Left cardiac atrium (tissue), 4 donors: ENCODE data around the gene TBRG1. TPM values are rescaled to one million over a fixed set of nuclear protein-coding genes. Genes with fewer than 3 reads are reported as not detected.

ENCODE experiments used
- ATAC-seq, 2 donors: fragments of 200-7000 bp; cut with Tn5 transposase; one replicate each; pipeline ENCODE4 v1.9.1; 2020; ENCODE audit warnings: mild to moderate bottlenecking in 2 of 2, moderate library complexity in 2 of 2
- DNase-seq: peaks from one replicate; pipeline ENCODE4 v3.0.0-alpha.2; 2020
- intact Hi-C, 2 donors: fragments of 100-400 bp; cut with DNase I; formaldehyde crosslinking; loops; one replicate each; pipeline versions ENCODE4 v1.14.1 to v1.15.1; 2022 to 2023
- total RNA-seq, 2 donors: library from RNA; stranded (reverse); fragmentation: NEBNext Ultra II Directional; extraction: Animal tissue kit (Norgen Biotek cat#: 25700); gene quantifications; one replicate each; pipeline ENCODE4 v1.2.1, GENCODE V29; 2021
- donor health status: DM: no; HTN: yes; CAD: no.
- donor health status: DM: no; HTN: yes; CAD: no; lungs with severe emphysema.
- donor health status: DM: yes; HTN: yes; CAD: no.
- donor health status: Dilated cardiomyopathy.

Gene TBRG1
- total RNA-seq, 2 donors from 2014 or later: 22.4 to 23.1 TPM

- no peak for ATAC-seq
- no peak for DNase-seq
- intact Hi-C loops: no loop called here
These were observed 23.5 kb downstream of the TBRG1 start for GRCh38 chr11:124646148-124646547.

- ATAC-seq (no peak), DNase-seq (no peak)
- intact Hi-C loops: no loop called here
These were observed 25.9 kb downstream of the TBRG1 start for GRCh38 chr11:124648610-124649009.

DNA sequence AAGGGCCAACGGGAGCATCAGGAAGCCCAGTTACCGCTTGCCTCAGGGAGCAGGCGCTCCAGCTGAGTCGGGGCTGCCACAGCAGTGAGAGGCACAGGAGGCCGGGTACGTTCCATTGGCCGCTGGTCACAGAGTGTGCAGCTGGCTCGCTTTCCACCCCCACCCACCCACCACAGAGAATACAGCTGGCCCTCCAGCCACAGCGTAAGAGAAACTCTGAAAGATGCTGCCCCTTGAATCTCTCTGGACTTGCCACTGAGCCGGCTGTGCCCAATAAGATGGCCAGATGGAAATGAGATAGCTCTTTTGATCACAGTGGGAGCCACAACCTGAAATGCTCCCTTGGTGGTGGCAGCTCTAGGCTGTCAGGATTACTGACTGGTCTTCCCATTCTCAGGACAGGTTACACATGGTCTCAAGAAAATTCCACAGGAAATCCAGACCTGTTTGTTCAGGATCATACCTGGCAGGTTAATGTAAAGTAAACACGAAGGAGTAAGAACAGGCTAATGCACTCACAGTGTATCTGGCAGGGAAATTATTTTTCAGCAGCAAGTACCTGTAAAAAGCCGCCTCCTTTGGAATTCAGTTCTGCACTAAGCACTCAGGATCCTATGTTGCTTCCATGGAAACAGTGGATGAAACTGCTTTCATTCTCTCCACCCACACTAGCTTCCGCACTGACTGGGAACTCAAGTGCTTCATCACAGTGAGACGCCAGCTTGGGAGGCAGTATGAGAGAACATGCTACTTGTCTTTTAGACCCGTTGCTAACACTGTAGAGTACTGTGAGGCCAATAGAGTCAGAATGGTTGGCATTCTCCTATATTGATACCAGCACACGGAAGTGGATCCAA lies 34.3 kb downstream of the TBRG1 start:
- ATAC-seq (no peak), DNase-seq (no peak)
- intact Hi-C loops: no loop called here

DNA sequence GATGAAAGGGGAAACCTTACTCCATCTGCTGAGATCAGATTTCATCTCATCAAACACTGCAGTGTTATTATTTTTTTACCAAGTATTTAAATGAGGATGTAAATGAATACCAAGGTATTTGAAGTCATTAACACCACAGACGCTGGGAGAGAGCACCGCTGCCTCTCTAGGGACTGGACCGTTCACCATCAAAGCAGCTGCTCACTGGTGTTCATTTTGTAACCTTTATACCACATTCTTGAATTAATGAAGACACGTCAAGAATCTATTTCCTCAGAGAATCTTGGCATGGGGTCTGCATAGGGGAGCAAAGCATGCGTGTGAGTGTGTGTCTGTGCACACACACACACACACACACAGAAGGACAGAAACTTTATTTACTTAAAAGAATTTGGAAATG lies 35.2 kb downstream of the TBRG1 start:
- intact Hi-C loops: no loop called here
- no peak for ATAC-seq
- DNase-seq: no peak

- intact Hi-C loops: no loop called here
- no peak for ATAC-seq
- no peak for DNase-seq
These were observed 35.8 kb downstream of the TBRG1 start for GRCh38 chr11:124658501-124658900.

DNA sequence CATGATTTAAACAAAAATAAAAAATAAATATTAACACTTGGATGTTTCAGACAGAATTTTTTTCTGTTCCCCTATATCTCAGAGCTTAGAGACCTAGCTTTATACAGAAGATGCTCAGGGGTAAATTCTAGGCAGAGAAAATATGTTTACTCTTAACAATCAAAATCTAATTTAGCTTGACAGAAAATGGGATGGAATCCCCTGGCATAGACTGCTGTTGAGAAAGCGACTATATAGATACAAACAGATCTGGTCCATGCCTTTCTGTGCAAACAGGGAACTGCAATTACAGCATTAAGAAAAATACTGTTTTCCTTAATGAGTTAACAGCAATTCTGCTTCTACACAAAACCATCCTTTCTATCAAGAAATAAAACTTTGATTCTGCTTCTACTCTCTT lies 36.3 kb downstream of the TBRG1 start:
- no peak for ATAC-seq
- intact Hi-C loops: no loop called here

DNA sequence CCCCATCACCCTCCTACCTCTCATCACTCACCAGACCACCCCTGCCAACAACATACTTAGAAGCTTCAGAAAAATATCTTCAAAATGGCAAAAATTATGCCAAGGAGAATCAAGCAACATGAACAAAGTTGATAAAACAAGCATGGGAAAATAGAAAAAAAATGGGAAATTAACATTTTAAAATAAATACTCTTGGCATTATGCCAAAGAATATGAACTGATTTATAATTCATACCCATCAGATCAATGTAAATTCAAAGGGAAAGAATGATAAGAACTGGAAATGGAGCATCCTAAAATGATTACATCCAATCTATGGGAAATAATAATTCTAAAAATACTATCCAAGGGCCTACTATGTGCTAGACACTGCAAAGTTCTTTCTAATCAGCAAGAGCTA lies 38.9 kb downstream of the TBRG1 start:
- no peak for ATAC-seq
- intact Hi-C loops: no loop called here
- DNase-seq: no peak

More for the DNA sequence above, 36.3 kb downstream of the TBRG1 start:
- no peak for DNase-seq

- intact Hi-C loops: no loop called here
- no peak for ATAC-seq
These were observed 39.4 kb downstream of the TBRG1 start for GRCh38 chr11:124662106-124662505.

GRCh38 chr11:124663861-124664260 lies 41.2 kb downstream of the TBRG1 start:
- ATAC-seq (no peak), DNase-seq (no peak)
- intact Hi-C loops: no loop called here

More at GRCh38 chr11:124662106-124662505, 39.4 kb downstream of the TBRG1 start:
- no peak for DNase-seq

- DNase-seq (no peak), ATAC-seq (no peak)
- intact Hi-C loops: loop anchor here in 1 of 2 donors (5.0 kb wide), 1 partner anchor 170 kb away; no protein-coding TSS in a partner anchor
These were observed 44.9 kb downstream of the TBRG1 start for GRCh38 chr11:124667601-124668000.

DNA sequence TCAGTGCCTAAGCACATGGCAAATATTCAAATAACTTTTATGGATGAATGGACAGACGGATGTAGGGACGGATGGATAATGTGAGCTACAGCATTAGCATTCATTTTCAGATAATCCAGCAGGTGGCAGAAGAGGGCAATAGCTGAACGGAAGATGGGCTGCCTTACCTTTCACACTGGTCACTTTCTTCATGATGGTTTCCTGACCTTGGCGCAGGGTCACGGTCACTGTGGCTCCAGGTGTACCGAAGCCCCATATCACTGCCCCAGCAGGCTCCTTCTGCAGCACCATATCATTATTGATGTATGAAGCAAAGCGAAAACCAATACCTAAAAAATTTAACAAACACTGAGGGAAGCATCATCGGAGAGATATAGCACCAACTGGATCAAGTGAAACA lies 46.5 kb downstream of the TBRG1 start:
- DNase-seq (peak; percentile 26), ATAC-seq (no peak)
- intact Hi-C loops: loop anchor here (1.0 to 5.0 kb wide), 2 partner anchors 94 to 168 kb away; no protein-coding TSS in a partner anchor

GRCh38 chr11:124670732-124671131 lies 48.1 kb downstream of the TBRG1 start:
- ATAC-seq (no peak), DNase-seq (no peak)
- intact Hi-C loops: loop anchor here in 1 of 2 donors (5.0 kb wide), 1 partner anchor 92 kb away; the partner anchor contains the start of gene ESAM

GRCh38 chr11:124672536-124673215 lies 50.0 kb downstream of the TBRG1 start:
- intact Hi-C loops: loop anchor here (1.0 to 5.0 kb wide), 3 partner anchors 89 to 164 kb away; partner anchors contain the start of gene ESAM (in 1 of the 2)
- ATAC-seq (no peak), DNase-seq (no peak)

DNA sequence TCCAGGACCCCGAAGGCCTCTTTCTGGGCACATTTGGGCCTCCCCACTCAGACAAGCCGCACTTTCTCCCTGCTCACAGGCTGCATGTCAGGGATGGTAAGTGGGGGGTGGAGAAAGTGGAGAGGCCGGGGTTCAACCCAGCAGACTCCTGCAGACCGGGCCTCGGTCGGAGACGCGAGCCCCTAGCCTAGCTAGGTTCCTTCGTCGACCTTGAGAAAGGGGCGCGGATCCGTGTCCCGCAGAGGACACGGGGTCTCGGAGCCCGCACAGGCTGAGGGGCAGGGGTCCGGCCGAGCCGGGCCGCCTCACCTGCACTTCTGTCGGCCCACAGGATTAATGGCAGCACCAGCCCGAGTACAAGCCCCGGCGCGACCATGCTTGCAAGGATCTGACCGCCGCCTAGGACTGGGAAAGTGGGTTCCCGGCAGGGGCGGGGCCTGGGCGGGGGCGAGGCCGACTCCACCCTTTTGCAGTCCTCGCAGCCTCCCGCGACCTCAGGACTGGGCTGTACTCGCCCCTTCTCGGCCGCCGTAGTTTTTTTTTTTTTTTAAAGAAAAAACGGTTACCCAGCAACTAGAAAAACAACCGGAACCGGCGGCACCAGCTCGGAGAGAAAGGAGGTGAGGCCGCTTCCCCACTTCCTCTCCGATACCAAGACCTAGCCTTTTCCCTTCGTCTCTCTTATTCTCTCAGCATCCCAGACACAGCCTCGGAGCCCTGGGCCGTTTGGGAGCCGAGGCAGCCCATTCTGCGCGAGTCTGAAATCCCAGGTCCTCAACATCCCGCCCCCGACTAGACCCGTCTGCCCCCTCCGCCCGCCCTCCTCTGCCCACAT lies 50.9 kb downstream of the TBRG1 start, which contains the start of the genes SIAE and SPA17:
TSS of gene SIAE (minus strand) at position 407 of the 835 bp plus-strand sequence. CDS start at position 376, 31 bp downstream.
TSS of gene SPA17 (plus strand) at position 572 of the 835 bp plus-strand sequence. CDS start 1,361 bp downstream, outside the sequence.
- peak; percentile 95 for DNase-seq
- intact Hi-C loops: loop anchor here (2.0 to 5.0 kb wide), 2 partner anchors 89 to 163 kb away; partner anchors contain the start of gene ESAM (in 1 of the 2)
- ATAC-seq: peak; percentile 99

DNA sequence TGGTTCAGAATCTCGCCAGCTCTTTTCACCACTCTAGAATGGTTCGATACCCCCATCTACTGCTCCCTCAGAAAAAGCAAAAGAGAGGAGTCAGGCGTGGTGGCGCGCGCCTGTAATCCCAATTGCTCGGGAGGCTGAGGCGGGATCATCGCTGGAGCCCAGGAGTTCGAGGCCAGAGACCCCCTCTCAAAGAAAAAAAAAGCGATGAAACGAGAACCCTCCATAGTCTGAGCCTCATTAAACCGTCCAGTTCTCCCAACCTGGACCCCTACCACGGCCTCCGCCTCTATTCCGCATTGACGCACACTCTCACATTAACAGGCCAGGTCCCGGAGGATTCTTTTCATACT lies 51.5 kb downstream of the TBRG1 start:
- no peak for DNase-seq
- intact Hi-C loops: loop anchor here in 1 of 2 donors (5.0 kb wide), 1 partner anchor 88 kb away; the partner anchor contains the start of gene ESAM
- no peak for ATAC-seq

DNA sequence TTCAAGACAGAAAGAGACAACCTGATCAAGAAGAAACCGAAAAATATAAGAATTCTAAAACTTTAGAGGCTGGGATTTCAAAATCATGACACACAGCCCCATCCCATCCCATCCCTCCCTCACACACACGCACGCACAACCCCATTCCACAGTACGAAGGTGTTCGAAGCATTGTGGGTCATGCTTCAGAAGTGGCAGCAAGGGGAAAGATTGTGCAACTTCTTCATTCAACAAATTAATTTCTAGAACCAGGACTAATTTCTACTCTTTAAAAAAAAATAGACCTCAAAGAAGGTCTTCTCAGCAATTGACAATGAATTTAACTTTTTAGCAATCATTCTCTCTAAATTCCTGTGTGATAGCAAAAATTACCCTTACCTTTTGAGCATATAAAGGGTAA lies 51.9 kb downstream of the TBRG1 start:
- DNase-seq: no peak
- intact Hi-C loops: loop anchor here in 1 of 2 donors (5.0 kb wide), 1 partner anchor 88 kb away; the partner anchor contains the start of gene ESAM
- ATAC-seq: no peak

DNA sequence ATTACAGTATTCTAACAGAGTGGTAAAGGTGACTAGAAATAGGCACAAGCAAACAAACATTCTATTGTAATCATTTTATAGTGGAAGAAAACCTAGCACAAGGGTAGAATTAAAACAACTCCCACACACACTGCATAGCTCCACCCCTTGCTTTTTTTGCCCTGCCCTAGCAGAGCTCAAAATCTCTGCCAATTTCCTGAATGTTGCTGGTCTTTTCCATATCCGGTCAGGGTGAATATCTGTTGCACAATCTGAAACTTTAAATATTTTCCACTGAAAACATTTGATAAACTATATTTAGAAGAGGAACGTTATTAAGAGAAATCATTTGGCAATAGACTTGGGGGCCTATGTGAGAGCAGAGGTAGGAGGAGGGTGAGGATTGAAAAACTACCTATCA lies 53.7 kb downstream of the TBRG1 start:
- DNase-seq (peak; percentile 49), ATAC-seq (peak; percentile 31 to 42)
- intact Hi-C loops: no loop called here

GRCh38 chr11:124678416-124678815 lies 55.8 kb downstream of the TBRG1 start:
- no peak for ATAC-seq
- no peak for DNase-seq
- intact Hi-C loops: no loop called here

GRCh38 chr11:124681421-124681820 lies 58.8 kb downstream of the TBRG1 start:
- intact Hi-C loops: no loop called here
- ATAC-seq (no peak), DNase-seq (no peak)
